ENCODE measurements around the gene PCNT. TPM values are rescaled to one million over a fixed set of nuclear protein-coding genes. Genes with fewer than 3 reads are reported as not detected.

Gene PCNT
- total and polyA plus RNA-seq, 9 of the 15 experiments (the other 6 are each of a cell fraction or from before 2014, with no cell fraction given) = 9.1 to 53.5 (median 31.3) TPM

GRCh38 chr21:46312949-46313348 is 11.0 kb upstream of the PCNT start:
- Histone ChIP-seq H2AFZ (ENCODE audit: low read depth, low read length) (no peak overlapping the region), H4K20me1 (replicated peaks; ENCODE audit: control insufficient read depth, insufficient read depth, low read length) (0 out of 2 replicates have a peak, but pooled peaks cover 2% of the 10 kb centered on the region), H3K4me2 (ENCODE audit: insufficient read depth, low read length) (no peak overlapping the region), H3K9me3 (replicated peaks; ENCODE audit: control insufficient read depth, insufficient read depth, low read depth, low read length) (no peaks in the 10 kb centered on the region), H3K36me3 (ENCODE audit: control insufficient read depth, insufficient read depth, low read length) (peaks cover 67% of the 10 kb centered on the region; the same call in 2 of the 3 replicates), H3K9ac (ENCODE audit: insufficient read depth in 1 of 2, low read depth in 2 of 2, low read length in 2 of 2) (no peak overlapping the region; a peak in 1 of 4 replicates), H3K79me2 (ENCODE audit: control insufficient read depth, insufficient read depth, low read length) (no peaks in the 10 kb centered on the region), H3K9me1 (ENCODE audit: control insufficient read depth, insufficient read depth, low read length) (no peaks in the 10 kb centered on the region), H3K4me1 (replicated peaks in 1 of 2; ENCODE audit: control insufficient read depth in 2 of 2, insufficient read depth in 2 of 2, low read length in 2 of 2) (peaks cover 0 to 17% of the 10 kb centered on the region in 2 experiments; a peak in 2 of 5 replicates), H3K4me3 (no peak overlapping the region), H3K27me3 (ENCODE audit: control insufficient read depth in 2 of 2, insufficient read depth in 2 of 2, low read length in 2 of 2) (no peaks in the 10 kb centered on the region), H3K27ac (ENCODE audit: extremely low read depth, low read depth, low read length) (no peak overlapping the region)
- ATAC-seq (no peak), DNase-seq (ENCODE audit: extremely low read depth in 1 of 4, low spot score in 3 of 4) (no peak), FAIRE-seq (no peak)
- CTCF ChIA-PET (ENCODE audit: low intra/inter-chr PET ratio) = no interaction called here
- POLR2A ChIA-PET = interaction anchor here (1.1 to 2.5 kb wide), 2 partner anchors 10 to 12 kb away, joined by 5 to 12 read pairs; partner anchors contain the start of gene C21orf58
- BruUV-seq (replicated peaks) = no TSS peak
- in situ Hi-C loops (cut with MboI) = no loop called here
- 86% methylated on average over 5 of the region's 5 CpGs for WGBS (ENCODE audit: insufficient coverage, low coverage, missing lambda C conversion rate)
- intact Hi-C loops (cut with micrococcal nuclease) = no loop called here
- no peak for TF ChIP-seq MEIS2 (IDR thresholded peaks at IDR 0.05; ENCODE audit: partially characterized antibody)
- TF ChIP-seq CHAMP1 (IDR thresholded peaks at IDR 0.05) = no peak
- no peak for TF ChIP-seq HEY1 (CRISPR knock-in tag; IDR thresholded peaks at IDR 0.05; ENCODE audit: borderline replicate concordance)
- no peak for TF ChIP-seq ELF2 (CRISPR knock-in tag; IDR thresholded peaks at IDR 0.05)
- no peak for TF ChIP-seq NCOR1 (IDR thresholded peaks at IDR 0.05)
- TF ChIP-seq ZBTB40 (IDR thresholded peaks at IDR 0.05) = peak; percentile 64; the same call in 1 of the 2 replicates
- TF ChIP-seq ZBTB40 (CRISPR knock-in tag; IDR thresholded peaks at IDR 0.05) = no peak
- no peak for TF ChIP-seq NKRF (IDR thresholded peaks at IDR 0.05; ENCODE audit: borderline replicate concordance)
